SIG-M5 (cell line): Measurements from ENCODE around the gene RAP1GAP.
"Not testable (repeated sequence)": the region's sequence is repeated elsewhere in the genome, so short reads cannot be mapped to it uniquely, and the experiment has no call there.

Experiments
- DNase-seq: peaks from one replicate; lab custom pipeline; 2025; lab: John Stamatoyannopoulos, UW

RAP1GAP gene

GRCh38 chr1:21644348-21644747 is 24.8 kb downstream of the RAP1GAP start:
- DNase-seq: no peak

DNA sequence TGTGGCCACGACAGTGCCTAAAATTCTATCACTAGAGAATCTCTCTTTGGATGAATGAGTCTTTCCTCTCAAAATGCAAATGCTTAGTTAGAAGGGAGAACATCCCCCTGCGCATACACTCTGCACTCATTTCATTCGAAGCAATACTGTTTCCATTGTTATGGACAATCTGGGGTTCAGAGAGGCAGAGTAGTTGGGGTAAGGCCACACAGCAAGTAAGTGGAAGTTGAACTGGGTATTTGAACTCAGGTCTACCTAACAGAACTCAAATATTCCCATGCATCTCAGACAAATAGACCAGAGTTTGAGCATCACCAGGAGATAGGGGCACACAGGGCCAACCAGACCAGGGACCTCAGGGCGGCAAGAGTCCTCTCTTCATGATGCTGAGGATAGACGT is 25.5 kb downstream of the RAP1GAP start:
- no peak for DNase-seq

DNA sequence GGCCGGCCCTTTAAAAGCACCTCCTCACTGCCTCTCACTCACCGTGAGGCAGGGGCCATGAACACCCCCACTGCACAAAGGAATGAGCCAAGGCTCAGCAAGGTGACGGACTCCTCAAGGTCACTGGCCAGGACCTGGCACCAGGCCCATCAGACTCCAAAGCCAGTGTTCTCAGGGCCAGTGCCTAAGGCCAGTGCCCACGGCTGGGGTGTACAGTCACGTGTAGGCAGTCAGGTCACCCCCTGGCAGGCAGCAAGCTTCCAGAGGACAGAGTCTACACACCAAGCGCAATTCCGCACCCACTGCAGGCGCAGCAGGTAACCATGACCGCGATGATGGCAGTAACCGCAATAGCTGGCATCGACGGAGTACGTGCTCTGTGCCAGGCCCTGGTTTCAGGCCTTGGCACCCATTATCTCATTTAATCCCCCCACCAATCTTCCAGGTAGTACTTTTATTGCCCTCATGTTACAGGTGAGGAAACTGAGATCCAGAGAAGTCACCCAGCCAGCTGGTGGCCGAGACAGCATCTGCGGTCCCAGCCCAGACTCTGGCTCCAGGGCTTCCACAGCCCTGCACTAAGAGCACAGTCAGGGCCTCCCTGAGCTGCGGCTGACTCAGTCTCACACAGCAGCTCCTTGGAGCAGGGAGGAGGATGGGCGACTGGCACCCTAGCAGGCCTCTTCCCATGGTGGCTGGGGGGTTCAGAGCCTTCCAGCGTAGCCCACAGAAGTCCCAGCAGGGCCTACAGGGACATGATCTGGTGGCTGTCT is 27.0 kb downstream of the RAP1GAP start:
- no peak for DNase-seq

- no peak for DNase-seq
These were observed 27.6 kb downstream of the RAP1GAP start for GRCh38 chr1:21641537-21641936.

- DNase-seq: no peak
These were observed 28.1 kb downstream of the RAP1GAP start for GRCh38 chr1:21641076-21641475.

DNA sequence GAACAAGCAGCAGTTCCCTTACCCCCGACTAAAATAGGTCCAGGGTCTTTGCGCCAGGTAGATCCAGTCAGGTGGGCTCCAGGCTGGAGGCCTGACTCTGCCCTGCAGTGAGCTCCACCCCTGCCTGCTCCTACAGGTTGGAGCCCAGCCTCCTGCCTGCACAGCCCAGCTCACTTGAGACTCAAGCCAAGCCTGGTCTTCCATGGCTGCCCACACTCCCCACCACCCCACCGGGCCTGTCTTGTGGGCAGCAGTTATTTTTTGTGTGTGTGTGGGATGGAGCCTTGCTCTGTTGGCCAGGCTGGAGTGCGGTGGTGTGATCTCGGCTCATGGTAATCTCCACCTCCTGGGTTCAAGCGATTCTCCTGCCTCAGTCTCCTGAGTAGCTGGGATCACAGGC is 28.5 kb downstream of the RAP1GAP start:
- DNase-seq: no peak

- no peak for DNase-seq
These were observed 29.5 kb downstream of the RAP1GAP start for GRCh38 chr1:21639594-21640041.

DNA sequence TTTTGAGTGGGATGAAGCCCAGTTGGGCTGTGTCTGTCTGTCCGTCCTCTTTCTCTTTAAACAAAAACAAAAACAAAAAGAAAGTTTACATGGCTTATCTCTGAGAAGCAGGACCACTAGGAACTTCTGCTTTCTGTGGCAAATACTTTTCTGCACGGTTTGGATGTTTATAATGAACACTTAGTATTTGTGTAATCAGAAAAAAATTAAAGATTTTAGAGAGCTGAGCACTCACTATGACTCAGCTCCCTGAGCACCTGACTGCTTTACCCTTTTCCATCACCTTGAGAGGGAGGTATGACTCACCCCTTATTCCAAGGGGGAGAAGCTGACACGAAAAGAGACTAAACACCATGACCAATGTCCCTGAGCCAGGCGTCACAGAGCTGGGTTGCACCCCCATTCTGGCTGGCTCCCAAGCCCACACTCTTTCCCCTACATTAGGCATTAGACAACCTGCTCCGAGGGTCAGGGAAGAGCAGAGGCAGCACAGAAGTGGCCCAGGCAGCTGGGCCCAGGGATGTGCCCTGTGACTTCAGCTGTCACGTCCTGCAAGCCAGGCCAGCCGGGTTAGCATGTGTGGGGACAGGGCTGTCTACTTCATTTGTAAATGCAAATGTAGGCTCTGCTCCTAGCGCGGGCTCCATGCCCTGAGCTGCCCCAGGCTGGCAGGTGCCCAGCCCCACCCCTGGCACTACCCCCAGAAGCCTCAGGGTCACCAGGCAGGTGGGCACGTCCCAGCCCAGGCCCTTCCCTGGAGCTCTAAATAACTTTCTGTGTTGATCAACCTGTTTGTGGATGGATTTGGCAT is 30.4 kb downstream of the RAP1GAP start:
- DNase-seq: no peak

GRCh38 chr1:21637514-21637913 is 31.6 kb downstream of the RAP1GAP start:
- no peak for DNase-seq

- no peak for DNase-seq
These were observed 33.1 kb downstream of the RAP1GAP start for GRCh38 chr1:21636029-21636428.

- no peak for DNase-seq
These were observed 34.2 kb downstream of the RAP1GAP start for GRCh38 chr1:21634806-21635535.

GRCh38 chr1:21633992-21634805 is 35.0 kb downstream of the RAP1GAP start:
- no peak for DNase-seq

- DNase-seq: no peak
These were observed 35.9 kb downstream of the RAP1GAP start for GRCh38 chr1:21633141-21633755.

GRCh38 chr1:21631944-21632887 is 36.9 kb downstream of the RAP1GAP start:
- DNase-seq: no peak

GRCh38 chr1:21631590-21631943 is 37.6 kb downstream of the RAP1GAP start:
- DNase-seq: not testable (repeated sequence)

GRCh38 chr1:21630571-21631343 is 38.4 kb downstream of the RAP1GAP start:
- DNase-seq: no peak

- no peak for DNase-seq
These were observed 39.2 kb downstream of the RAP1GAP start for GRCh38 chr1:21629971-21630370.

- no peak for DNase-seq
These were observed 40.3 kb downstream of the RAP1GAP start for GRCh38 chr1:21628798-21629393.

DNA sequence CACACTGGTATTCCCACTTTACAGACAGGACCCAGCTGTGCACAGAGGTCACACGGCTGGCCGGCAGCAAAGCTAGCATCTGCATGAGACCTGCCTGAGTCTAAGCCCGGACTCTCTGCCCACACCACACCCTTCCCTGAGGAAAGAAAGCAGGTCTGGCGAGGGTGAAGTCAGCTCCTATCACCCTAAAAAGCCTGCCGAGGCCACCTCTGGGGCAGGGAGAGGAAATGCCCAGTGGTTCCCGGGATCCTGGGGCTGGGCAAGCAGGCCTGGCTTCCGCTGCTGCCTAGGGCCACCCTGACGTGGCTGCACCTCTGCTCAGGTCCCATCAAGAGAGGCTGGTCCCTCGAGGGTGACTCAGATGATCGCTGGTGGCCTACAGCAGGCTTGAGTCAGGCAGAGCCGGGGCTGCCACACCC is 42.2 kb downstream of the RAP1GAP start:
- DNase-seq: no peak
